ENCODE measurements around the gene CRY1.
"Not testable (repeated sequence)": the region's sequence is repeated elsewhere in the genome, so short reads cannot be mapped to it uniquely, and the experiment has no call there.

The CRY1 gene

GRCh38 chr12:107064243-107064642, 29.1 kb downstream of the CRY1 start:
- no peak for DNase-seq (ENCODE audit: low spot score)

- no peak for DNase-seq (ENCODE audit: low spot score)
Measured at GRCh38 chr12:107058190-107058589, 35.2 kb downstream of the CRY1 start.

DNA sequence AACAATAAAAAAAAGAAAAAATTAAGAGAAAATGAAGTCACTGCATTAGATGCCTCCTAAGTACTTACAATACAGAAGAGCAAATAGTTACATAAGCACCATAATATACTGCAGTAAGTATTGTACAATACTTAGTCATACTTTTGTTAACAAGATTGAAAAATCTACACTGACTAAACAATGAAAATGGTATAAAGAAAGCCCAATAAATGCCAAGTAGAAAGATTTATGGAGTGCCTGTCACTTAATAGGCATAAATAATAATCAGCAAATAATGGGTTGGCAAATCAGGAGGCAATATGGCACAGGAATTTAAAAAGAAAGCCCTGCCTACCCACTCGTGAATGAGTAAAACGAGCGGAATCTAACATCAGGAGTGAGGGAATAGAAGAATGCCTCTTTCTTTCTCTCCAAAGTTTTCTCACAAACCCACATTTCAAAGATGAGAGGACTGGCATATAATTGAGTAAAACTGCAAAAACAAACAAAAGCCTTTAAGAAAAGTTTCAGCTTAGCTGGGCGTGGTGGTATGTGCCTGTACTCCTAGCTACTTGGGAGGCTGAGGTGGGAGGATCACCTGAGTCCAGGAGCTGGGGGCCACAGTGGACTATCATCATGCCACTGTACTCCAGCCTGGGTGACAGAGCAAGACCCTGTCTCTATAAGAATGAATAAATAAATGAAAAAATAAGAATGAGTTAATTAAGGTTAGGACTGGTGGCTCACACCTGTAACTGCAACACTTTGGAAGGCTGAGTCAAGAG, 36.1 kb downstream of the CRY1 start:
- DNase-seq (ENCODE audit: low spot score), result peak; percentile 30

GRCh38 chr12:107053709-107054108, 39.6 kb downstream of the CRY1 start:
- no peak for DNase-seq (ENCODE audit: low spot score)

DNA sequence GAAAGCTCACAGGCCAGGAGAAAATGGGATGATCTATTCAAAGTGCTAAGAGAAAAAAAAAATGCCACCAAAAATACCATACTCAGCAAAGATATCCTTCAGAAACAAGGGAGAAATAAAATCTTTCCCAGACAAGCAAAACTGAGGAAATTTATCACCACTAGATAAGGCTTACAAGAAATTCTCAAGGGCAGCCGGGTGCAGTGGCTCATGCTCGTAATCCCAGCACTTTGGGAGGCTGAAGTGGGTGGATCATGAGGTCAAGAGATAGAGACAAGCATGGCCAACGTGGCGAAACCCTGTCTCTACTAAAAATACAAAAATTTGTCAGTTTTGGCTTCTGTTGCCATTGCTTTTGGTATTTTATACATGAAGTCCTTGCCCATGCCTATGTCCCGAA, 48.2 kb downstream of the CRY1 start:
- no peak for DNase-seq (ENCODE audit: low spot score)

DNA sequence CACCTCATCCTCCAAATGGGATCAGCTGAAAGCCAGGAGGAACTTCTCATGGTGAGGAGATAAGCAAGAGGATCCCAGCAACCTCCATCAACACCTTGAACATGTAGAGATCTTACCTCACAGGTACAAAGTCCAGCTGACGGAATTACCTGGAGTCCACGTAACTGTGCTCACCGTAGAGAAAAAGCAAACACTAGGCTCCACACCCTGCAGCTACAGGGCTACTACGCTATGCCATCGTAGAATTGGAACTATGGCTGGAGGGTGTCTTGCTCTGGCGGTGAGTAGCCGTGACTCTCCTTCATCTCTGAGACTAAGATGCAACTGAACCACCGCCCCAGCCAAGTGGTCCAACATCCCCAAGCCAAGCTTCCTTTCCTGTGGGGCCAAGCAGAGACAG, 50.5 kb downstream of the CRY1 start:
- no peak for DNase-seq (ENCODE audit: low spot score)

DNA sequence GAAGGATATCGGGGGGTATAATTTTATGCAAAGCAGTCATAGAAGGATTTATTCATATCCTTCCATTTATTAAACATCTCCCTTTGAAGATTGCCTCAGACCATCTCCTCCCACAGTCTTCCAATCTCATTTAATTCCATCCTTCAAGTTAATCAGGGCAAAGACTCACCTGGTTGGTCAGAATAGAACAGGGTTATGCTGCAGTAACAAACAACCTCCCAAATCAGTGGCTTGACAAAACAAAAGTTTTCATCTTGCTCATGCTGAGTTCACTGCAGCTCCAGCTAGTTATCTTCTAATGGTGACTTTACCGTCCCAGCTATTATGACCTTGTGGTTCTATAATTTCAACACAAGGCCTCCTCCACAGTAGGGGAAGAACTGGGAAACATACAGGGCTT, 57.6 kb downstream of the CRY1 start:
- DNase-seq (ENCODE audit: low spot score), result no peak

- no peak for DNase-seq (ENCODE audit: low spot score)
Measured at GRCh38 chr12:107033758-107034739, 59.3 kb downstream of the CRY1 start.

- DNase-seq (ENCODE audit: low spot score), result no peak
Measured at GRCh38 chr12:107032266-107032665, 61.1 kb downstream of the CRY1 start.

GRCh38 chr12:107031061-107031460, 62.3 kb downstream of the CRY1 start:
- DNase-seq (ENCODE audit: low spot score), result no peak

GRCh38 chr12:107029081-107029480, 64.3 kb downstream of the CRY1 start:
- DNase-seq (ENCODE audit: low spot score), result no peak

DNA sequence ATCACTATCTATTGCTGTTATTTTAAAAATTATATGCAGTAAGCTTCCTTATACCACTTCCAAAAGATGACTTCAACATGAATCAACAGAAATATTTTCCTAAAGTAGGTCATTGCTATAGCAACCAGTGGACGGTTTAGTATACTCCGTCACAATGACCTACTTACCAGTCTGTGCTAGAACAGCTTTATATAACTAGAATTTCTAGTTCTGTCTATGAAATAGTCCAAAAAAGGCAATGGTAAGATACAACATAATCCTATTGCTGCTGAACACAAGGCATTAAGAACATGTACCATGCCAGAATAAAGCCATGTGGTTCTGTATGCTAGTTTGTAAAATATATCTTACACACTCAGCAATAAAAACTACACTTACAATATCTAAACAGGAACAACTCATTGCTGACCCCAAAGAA, 65.7 kb downstream of the CRY1 start:
- peak; percentile 50 for DNase-seq (ENCODE audit: low spot score)

DNA sequence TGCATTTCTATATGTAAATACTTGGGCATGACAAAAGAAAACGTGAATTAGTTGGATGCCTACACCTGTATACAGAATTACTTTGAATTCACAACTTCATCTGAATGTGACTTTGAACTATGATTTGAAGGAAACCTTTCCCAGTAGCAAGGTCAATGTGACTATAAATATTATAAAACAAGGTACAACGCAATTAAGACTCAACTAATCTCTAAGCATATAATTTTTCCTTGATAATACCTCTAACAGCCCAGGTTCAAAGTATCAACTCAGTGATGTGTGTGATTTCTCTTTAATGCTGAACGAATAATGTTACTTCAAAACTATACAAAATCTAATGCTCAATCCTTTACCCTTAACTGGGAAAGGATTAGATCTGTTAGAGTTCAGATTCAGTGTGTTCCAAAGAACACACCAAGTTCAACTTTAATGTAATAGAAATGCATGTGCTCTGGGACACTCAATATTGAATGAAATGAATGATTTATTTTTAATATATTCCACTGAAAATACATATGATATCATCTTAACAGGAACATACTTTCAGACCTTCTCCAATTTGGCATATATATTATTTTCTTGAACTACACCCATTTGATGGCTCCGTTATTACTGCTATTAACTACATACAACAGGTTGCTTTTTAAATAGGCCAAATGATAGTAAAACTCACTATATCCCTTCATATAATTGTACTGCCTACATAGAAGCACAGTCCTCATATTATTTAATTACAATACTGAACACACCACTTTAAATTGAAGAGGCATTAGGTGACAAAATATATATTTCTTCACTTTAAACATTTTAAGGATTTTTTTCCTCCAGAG, 66.3 kb downstream of the CRY1 start:
- no peak for DNase-seq (ENCODE audit: low spot score)

GRCh38 chr12:107026356-107026755, 67.0 kb downstream of the CRY1 start:
- not testable (repeated sequence) for DNase-seq (ENCODE audit: low spot score)

DNA sequence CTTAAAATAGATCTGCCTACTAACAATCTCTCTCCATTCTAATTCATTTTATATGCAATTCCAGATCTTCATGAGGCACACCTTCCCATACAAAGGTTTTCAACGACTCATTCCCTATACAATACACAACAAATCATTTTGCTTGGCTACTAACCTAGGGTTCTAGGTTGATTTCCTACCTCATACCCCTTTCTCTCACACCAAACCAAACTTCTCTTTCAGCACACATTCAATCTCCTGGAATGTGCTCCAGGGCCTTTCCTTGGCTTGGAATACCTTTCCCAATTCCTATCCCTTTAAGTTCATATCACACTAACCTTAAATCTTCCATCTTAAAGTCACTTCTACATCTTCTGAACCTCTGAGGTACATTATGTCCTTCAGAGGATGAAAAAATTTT, 67.7 kb downstream of the CRY1 start:
- DNase-seq (ENCODE audit: low spot score), result no peak

GRCh38 chr12:107019546-107019945, 73.8 kb downstream of the CRY1 start:
- no peak for DNase-seq (ENCODE audit: low spot score)

DNA sequence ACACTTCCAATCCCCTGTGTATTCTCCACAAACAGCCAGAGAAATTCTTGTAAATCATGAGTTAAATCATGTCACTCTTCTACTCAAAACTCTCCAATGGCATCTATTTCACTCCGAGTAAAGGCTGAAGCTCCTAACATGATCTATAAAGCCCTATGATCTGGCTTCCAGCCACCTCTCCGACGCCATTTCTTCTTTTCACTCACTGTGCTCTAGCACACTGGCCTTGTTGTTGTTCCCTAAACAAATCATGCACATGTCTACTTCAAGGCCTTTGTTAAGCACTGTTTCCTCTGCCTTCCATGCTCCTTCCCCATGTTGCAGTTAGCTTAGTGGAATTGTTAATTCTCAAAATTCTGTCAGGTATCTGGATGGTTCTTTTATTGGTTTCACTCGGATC, 76.3 kb downstream of the CRY1 start:
- no peak for DNase-seq (ENCODE audit: low spot score)

GRCh38 chr12:107014055-107014454, 79.3 kb downstream of the CRY1 start:
- no peak for DNase-seq (ENCODE audit: low spot score)

- DNase-seq (ENCODE audit: low spot score), result no peak
Measured at GRCh38 chr12:107012736-107013425, 80.5 kb downstream of the CRY1 start.

DNA sequence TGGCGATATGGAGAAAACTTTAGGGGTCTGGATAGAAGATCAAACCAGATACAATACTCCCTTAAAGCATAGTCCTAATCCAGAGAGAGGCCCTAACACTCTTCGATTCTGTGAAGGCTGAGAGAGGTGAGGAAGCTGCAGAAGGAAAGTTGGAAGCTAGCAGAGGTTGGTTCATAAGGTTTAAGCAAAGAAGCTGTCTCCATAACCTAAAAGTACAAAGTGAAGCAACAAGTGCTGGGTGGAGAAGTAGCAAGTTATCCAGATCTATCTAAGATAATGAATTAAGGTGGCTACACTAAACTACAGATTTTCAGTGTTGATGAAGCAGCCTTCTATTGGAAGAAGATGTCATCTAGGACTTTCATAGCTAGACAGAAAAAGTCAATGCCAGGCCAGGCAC, 81.8 kb downstream of the CRY1 start:
- DNase-seq (ENCODE audit: low spot score), result no peak

GRCh38 chr12:107007411-107007810, 85.9 kb downstream of the CRY1 start:
- DNase-seq (ENCODE audit: low spot score), result no peak

DNA sequence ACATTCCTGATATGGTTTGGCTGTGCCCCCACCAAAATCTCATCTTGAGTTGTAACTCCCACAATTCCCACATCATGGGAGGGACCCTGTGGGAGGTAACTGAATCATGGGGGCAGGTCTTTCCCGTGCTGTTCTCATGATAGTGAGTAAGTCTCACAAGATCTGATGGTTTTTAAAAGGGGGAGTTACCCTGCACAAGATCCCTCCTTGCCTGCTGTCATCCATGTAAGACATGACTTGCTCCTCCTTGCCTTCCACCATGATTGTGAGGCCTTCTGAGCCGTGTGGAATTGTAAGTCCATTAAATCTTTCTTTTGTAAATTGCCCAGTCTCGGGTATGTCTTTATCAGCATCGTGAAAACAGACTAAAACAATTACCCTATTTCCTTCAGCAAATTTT, 90.7 kb downstream of the CRY1 start:
- not testable (repeated sequence) for DNase-seq (ENCODE audit: low spot score)
